Measurements from ENCODE around the gene SLC10A3. TPM values are rescaled to one million over a fixed set of nuclear protein-coding genes. Genes with fewer than 3 reads are reported as not detected.

The SLC10A3 gene
- total RNA-seq, 4 donors from 2014 or later, result 24.5 to 44.9 (median 38.1) TPM

- intact Hi-C loops (cut with DNase I), result no loop called here
Measured at GRCh38 chrX:154515966-154516655, 25.7 kb upstream of the SLC10A3 start, which contains the start of gene FAM3A. Gene FAM3A, minus strand, starts transcription at chrX:154516232. Its CDS starts 460 bp downstream, at chrX:154515772.

GRCh38 chrX:154515090-154515965 lies 24.9 kb upstream of the SLC10A3 start:
- no peak for DNase-seq (ENCODE audit: extremely low spot score)
- WGBS, result 72% methylated on average over 13 of the region's 34 CpGs
- Histone ChIP-seq H3K36me3 (peaks cover 0 to 6% (median 0%) of the 10 kb centered on the region in 4 donors), H3K27me3 (no peaks in the 10 kb centered on the region), H3K4me1 (peaks cover 17 to 32% (median 25%) of the 10 kb centered on the region in 4 donors), H3K9me3 (no peaks in the 10 kb centered on the region), H3K27ac (replicated peaks in 1 of 4) (peak overlapping the region; percentile 80 to 91 (median 90)), H3K4me3 (peak overlapping the region; percentile 66 to 79 (median 66))
- TF ChIP-seq CTCF (IDR thresholded peaks at IDR 0.05) (no peak), POLR2A (IDR thresholded peaks at IDR 0.05; ENCODE audit: low read depth) (no peak), EP300 (IDR thresholded peaks at IDR 0.05) (no peak), POLR2AphosphoS5 (IDR thresholded peaks at IDR 0.05) (no peak)
- intact Hi-C loops (cut with DNase I), result no loop called here

More at GRCh38 chrX:154515966-154516655, 25.7 kb upstream of the SLC10A3 start, which contains the start of gene FAM3A:
- WGBS, result 37% methylated on average over 9 of the region's 59 CpGs
- Histone ChIP-seq H3K4me1 (peaks cover 17 to 32% (median 25%) of the 10 kb centered on the region in 4 donors), H3K27me3 (no peaks in the 10 kb centered on the region), H3K9me3 (no peaks in the 10 kb centered on the region), H3K36me3 (peaks cover 0 to 6% (median 0%) of the 10 kb centered on the region in 4 donors), H3K4me3 (peak within 1 kb of the TSS; percentile 66 to 79 (median 66)), H3K27ac (replicated peaks in 1 of 4) (peak within 1 kb of the TSS; percentile 80 to 91 (median 90))
- DNase-seq (ENCODE audit: extremely low spot score), result peak; percentile 96
- TF ChIP-seq CTCF (IDR thresholded peaks at IDR 0.05), result no peak
- TF ChIP-seq POLR2AphosphoS5 (IDR thresholded peaks at IDR 0.05), result peak; percentile 74 to 93
- peak; percentile 90 for TF ChIP-seq POLR2A (IDR thresholded peaks at IDR 0.05; ENCODE audit: low read depth)

GRCh38 chrX:154513716-154514115 lies 23.3 kb upstream of the SLC10A3 start:
- Histone ChIP-seq H3K9me3 (peaks cover 0 to 4% (median 0%) of the 10 kb centered on the region in 4 donors), H3K4me1 (peaks cover 17 to 32% (median 25%) of the 10 kb centered on the region in 4 donors), H3K27me3 (no peaks in the 10 kb centered on the region), H3K36me3 (peaks cover 0 to 15% (median under 1%) of the 10 kb centered on the region in 4 donors), H3K4me3 (no peak overlapping the region), H3K27ac (replicated peaks in 1 of 4) (no peak overlapping the region)
- WGBS, result 84% methylated on average over 2 of the region's 2 CpGs
- intact Hi-C loops (cut with DNase I), result no loop called here
- DNase-seq (ENCODE audit: extremely low spot score), result no peak
- TF ChIP-seq POLR2AphosphoS5 (IDR thresholded peaks at IDR 0.05) (no peak), CTCF (IDR thresholded peaks at IDR 0.05) (no peak), POLR2A (IDR thresholded peaks at IDR 0.05; ENCODE audit: low read depth) (no peak), EP300 (IDR thresholded peaks at IDR 0.05) (no peak)

- Histone ChIP-seq H3K4me1 (peaks cover 16 to 29% (median 22%) of the 10 kb centered on the region in 4 donors), H3K27me3 (no peaks in the 10 kb centered on the region), H3K9me3 (peaks cover 0 to 4% (median 0%) of the 10 kb centered on the region in 4 donors), H3K36me3 (peaks cover 0 to 22% (median 5%) of the 10 kb centered on the region in 4 donors), H3K4me3 (no peak overlapping the region), H3K27ac (replicated peaks in 1 of 4) (no peak overlapping the region)
- WGBS, result 79% methylated on average over 16 of the region's 16 CpGs
- no peak for TF ChIP-seq CTCF (IDR thresholded peaks at IDR 0.05)
- no peak for TF ChIP-seq EP300 (IDR thresholded peaks at IDR 0.05)
- no peak for TF ChIP-seq POLR2AphosphoS5 (IDR thresholded peaks at IDR 0.05)
- TF ChIP-seq POLR2A (IDR thresholded peaks at IDR 0.05; ENCODE audit: low read depth), result no peak
- no peak for DNase-seq (ENCODE audit: extremely low spot score)
- intact Hi-C loops (cut with DNase I), result no loop called here
Measured at GRCh38 chrX:154512879-154513553, 22.6 kb upstream of the SLC10A3 start.
